HG03520 (cell line): ENCODE measurements around the gene IQSEC1.
"Not testable (repeated sequence)": the region's sequence is repeated elsewhere in the genome, so short reads cannot be mapped to it uniquely, and the experiment has no call there.

ENCODE experiments used
- ATAC-seq: cut with Tn5 transposase; IDR thresholded peaks from one replicate; pipeline ENCODE4 v1.9.1; 2021; ENCODE audit warnings: mild to moderate bottlenecking, moderate library complexity; ENCODE audit not compliant: unreplicated experiment

IQSEC1 gene

DNA sequence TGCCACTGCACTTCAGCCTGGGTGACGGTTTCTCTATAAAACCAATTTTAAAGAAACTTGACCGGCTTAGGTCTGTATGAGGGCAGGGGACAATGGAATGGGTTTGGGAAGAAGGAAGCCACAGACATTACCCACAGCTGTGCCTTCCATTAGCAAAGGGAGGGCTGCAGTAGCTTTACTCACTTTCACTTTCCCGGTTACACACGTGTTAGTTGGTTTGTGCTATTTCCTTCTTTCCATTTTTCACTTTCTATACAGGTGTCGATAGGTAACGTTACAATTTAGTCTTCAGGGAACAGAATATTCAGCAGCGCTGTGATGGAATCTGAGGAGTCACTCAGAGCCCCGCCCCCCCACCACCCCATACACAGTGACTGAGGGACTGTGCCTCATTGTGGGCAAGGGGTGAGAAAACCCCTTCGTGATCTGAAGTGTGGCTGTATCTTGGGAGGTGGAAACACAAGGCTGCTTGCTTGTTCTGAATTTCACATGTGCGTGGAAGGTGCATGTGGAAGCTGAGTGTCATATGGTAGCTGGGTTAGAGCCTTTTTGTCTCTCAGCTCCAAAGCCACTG lies 187.0 kb downstream of the IQSEC1 start:
- no peak for ATAC-seq

DNA sequence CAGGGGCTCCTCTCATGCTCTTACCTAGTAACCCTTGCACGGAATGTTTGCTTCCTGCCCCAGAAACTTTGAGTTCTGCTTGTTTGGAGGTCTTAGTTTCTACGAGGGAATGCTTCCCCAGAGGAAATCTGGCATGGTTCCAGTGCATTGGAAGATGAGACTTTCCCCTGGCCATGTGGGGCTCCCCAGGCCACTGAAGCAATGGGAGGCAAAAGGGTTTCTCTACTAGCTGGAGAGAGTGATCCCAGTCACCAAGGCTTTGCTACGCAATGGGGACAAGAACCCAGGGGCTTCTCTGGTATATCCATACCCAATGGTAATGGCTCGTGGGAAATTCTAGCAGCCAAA lies 187.7 kb downstream of the IQSEC1 start:
- ATAC-seq, result no peak

DNA sequence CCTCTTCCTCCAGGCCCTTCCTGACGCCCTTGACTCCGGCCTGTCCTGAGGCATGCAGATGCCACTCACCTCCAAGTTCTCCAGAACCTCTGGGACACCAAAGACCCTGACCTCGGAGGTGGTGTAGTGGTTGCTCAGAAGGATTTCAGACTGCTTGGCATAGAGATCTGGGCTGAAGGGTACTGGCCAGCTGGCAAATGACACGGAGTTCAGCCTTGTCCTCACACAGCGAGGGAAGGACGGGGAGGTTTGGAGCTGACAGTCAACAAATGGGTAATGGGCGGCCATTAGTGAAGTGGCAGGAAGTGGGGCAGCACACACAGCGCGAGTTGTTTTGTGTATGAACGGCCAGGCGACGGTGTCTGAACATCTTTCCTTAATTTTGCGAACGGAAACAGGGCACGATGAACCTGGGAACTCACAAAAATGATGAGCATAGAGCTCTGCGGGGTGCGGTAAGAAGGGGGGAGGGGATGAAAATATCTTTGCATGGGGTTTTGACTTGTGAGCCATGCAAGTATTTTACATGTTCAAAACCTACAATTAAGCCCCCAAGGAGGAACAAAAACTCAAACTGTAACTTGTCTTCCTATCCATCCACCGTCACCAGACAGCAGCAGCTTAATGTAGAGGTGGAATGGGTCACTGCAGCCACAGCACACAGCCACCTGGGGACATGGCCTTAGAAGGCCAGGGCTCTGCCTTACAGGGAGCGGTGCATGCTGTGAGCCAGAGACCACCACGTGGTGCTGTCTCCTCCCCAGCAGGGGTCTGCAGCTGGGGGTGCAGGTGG lies 188.2 kb downstream of the IQSEC1 start:
- ATAC-seq, result no peak

DNA sequence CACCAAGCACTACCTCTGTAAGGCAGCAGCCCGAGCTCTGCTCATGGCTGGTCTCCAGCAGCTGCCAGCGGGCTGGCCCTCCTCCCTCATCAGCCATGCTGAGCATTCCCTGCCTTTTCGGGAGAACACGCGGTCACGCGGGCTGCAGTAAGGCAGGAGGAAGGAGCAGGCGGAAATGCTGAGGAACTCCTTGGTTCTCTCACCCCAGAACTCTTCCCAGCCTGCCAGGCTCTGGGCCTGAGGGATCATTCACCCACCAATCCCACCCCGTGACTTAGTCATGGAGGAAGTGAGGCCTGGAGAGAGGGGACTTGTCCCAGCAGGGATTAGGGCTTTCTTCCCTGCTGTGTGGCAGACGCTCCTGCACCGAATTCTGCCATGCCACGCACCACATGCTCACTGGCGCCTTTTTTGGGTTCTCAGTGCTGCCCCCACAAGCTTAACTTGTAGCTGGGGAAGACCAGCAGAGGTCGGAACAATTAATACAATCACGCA lies 189.0 kb downstream of the IQSEC1 start:
- ATAC-seq, result no peak

DNA sequence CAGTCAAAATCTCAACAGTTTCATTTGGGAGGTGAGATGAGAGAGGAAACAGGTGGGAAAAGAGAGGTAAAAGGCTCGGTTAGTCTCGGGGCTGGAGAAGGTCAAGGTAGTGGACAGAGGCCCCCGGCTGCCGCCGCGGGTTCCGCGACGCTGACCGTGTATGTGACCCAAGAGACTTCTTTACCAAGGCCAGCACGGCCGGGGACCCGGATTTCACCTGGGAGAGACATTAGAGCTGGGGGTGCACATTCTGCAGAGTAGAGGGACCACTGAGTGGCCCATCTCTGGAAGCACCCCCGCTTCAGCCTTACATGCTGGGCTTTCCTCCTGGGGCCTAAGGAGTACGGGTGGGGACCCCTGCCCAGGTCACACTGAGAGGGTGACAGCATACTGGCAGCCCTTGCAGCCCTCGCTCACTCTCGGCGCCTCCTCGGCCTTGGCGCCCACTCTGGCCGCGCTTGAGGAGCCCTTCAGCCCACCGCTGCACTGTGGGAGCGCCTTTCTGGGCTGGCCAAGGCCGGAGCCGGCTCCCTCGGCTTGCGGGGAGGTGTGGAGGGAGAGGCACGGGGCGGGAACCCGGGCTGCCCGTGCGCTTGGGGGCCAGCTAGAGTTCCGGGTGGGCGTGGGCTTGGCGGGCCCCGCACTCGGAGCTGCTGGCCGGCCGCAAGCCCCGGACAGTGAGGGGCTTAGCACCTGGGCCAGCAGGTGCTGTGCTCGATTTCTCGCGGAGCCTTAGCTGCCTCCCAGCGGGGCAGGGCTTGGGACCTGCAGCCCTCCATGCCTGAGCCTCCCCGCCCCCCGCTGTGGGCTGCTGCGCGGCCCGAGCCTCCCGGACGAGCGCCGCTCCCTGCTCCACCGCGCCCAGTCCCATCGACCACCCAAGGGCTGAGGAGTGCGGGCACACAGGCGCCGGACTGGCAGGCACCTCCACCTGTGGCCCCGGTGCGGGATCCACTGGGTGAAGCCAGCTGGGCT lies 190.6 kb downstream of the IQSEC1 start:
- no peak for ATAC-seq

DNA sequence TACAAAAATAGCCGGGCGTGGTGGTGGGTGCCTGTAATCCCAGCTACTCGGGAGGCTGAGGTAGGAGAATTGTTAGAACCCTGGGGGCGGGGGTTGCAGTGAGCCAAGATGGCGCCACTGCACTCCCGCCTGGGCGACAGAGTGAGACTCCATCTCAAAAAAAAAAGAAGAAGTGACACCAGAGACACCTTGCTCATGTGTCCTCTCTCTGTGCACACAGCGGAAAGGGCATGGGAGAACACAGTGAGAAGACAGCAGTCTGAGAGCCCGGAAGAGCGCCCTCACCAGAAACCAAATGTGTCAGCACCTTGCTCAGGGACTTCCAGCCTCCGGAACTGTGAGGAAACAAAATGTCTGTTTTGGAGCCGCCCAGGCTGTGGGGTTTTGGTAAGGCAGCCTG lies 191.4 kb downstream of the IQSEC1 start:
- not testable (repeated sequence) for ATAC-seq

DNA sequence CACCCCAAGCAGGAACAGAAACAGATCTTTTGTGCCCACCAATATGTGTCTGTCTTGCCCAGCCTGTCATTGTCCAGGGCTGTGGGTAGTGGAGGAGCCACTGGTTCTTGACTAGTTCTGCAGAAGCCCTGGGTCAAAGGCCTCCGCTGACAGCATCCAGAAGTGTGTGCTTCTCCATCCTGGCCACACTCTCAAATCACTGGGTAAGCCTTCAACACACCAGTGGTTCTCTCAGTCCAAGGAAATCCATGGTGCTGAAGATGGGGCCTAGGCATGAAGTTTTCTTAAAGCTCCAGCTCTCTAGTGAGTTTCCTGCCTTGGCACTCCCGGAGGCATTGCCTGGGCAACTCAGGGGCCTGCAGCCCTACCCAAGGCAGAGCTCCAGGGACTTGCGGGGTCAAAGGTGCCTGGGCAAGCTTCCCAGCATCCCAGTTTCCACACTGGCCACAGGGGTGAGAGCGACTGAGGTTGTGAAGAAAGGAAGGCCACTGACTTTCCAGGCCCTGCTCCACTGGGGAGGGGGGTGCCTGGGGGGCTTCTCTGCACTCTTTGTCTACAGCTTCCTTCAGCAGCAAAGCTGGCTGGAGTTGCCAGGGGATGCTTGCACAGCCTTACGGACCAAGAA lies 193.9 kb downstream of the IQSEC1 start:
- no peak for ATAC-seq

DNA sequence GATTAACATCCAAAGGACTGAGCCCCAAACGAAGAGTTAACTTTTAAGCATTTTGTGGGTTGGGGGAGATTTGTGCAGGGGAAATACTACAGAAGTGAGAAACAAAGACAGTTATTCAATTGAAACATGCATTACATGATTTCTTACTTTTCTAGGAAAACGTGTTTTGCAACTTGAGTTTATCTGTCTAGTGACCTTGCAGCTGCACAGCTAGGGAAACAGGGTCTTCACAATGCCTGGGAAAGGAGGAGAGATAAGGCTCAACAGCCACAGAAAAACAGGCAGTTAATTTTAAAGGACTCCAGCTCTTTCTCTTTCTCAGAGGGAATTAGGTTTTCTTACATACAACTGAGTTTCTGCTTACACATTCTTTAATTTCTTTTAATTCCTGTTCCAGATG lies 194.5 kb downstream of the IQSEC1 start:
- not testable (repeated sequence) for ATAC-seq

DNA sequence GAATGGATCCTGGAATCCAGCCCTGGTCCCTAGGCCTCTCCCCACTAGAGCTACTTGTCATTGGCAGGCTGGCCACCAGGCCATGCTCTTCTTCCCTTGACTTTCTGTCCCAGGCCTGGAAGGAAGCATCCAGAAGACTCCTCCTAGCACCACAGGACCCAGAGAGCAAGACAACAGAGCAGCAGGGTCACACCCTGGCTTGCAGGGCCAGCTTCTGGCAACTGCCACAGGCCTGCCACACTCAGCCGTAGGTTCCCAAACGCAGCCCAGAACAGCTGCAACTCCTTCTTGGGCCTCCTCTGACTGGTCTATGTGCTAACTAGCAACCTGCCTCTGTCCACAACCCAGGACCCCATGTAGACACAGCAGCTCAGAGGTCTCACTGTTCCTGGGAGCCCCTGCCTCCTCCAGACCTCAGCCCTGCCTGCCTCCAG lies 195.1 kb downstream of the IQSEC1 start:
- ATAC-seq, result no peak

DNA sequence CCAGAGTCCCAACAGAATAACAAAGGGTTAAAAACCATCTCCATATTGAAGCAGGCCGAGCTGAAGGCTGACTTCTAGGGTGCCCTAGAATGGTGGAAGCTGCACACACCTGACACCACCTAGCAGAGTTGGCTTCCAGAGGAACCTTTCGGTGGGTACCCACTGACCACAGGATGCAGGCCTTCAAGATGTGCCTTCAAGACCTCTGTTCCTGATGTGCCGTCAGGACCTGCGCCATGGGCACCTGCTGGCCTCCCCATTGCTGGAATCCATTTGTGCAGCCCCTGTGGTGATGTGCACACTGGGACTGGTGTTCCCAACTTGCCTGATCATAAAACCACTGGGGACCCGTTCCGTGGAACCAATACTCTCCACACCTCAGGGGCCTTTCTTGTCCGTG lies 196.2 kb downstream of the IQSEC1 start:
- ATAC-seq, result no peak

DNA sequence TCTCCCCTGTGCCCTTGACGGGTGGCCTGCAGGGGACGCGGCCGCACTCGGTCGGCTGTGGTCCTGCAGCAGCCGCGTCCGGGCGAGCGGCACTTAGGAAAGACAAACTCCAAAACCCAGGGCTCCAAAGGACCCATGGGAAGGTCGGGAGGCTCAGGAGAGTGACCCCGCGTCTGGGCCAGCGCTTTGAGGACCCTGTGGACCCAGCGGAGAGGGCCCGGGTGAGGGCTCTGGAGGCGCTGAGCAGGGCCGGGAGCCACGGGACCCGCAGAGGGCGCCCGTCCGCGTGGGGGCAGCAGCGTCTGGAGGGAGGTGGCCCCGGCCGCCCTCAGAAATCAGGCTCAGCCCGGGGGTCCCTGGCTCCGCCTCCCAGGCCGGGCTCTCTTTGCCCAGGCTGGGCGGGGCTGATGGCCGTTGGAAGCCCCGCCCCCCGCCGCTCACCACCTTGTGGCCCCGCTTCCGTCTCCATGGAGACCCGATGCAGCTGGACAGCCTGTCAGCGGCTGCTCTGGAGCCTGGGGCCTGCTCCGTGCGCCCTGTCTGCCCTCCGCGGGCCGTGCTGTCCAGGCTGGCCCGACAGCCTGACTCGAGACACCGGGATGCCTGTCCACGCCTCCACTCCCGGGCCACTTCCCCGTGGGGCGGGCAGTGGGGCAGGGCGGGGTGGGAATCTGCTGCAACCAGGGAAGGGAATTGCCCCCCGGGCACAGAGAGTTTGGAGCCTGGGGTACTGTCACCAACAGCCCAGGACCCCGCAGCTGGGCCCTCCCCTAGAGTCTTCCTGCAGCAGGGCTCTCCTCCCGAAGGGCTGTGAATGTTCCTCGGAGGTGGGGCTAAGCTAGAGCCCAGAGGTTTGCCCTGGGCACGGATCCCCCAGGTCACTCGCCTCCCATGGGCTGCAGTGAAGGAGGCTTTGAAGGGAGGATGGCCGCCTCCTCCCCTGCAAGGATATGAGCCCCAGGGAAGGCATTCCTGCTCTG lies 197.1 kb downstream of the IQSEC1 start:
- ATAC-seq, result no peak

DNA sequence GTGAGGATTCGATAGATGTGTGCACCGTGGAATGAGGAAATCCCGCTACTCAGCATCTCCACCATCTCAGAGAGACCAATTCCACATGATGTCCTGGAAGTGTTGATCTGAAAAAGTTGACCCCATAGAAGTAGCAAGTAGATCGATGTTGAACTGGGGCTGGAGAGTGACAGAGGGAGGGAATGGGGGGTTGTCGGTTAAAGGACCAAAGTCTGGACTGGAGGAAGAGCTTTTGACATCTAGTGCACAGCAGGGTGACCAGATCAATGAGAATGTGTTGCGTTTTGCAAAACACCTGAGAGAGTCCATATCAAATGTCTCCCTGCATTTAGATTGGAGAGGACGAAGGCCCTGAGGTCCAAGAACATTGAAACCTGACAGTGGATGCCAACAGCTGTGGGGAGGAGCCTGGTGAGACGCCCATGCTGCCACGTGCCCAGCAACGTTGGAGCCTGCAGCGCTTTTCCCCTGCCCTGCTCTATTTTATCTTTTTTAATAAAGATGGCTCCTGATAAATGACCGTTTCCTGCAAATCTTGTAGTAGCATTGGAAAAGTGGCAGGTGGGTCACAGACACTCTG lies 201.7 kb downstream of the IQSEC1 start:
- ATAC-seq, result no peak

DNA sequence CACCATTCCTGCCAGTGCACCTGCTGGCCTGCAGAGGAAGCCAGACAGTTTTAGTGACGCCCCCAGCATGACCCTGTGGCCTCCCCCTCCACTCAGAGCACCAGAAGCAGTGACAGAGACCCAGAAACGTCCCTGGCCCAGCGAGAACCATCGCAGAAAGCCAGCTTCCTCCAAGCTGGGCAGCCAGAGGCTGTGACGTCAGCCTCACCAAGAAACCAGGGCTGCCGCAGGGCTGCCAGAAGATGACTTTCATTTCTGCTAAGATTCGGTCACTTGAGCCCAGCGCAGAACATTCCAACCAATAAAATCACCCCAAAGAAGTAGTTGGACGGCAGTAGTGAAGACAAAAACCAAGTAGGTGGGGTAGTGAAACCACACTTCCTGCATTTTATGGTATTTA lies 202.3 kb downstream of the IQSEC1 start:
- no peak for ATAC-seq

DNA sequence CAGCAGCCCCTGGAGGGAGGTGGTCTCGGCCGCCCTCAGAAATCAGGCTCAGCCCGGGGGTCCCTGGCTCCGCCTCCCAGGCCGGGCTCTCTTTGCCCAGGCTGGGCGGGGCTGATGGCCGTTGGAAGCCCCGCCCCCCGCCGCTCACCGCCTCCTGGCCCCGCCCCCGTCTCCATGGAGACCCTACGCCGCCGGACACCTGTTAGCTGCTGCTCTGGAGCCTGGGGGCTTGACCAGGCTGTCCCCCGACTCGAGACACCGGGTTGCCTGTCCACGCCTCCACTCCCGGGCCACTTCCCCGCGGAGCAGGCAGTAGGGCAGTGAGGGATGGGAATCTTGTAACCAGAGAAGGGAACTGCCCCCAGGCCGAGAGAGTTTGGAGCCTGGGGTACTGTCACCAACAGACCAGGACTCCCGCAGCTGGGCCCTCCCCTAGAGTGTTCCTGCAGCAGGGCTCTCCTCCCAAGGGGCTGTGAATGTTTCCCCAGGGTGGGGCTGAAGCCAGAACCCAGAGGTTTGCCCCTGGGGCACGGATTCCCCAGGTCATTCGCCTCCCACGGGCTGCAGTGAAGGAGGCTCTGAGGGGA lies 204.1 kb downstream of the IQSEC1 start:
- no peak for ATAC-seq

DNA sequence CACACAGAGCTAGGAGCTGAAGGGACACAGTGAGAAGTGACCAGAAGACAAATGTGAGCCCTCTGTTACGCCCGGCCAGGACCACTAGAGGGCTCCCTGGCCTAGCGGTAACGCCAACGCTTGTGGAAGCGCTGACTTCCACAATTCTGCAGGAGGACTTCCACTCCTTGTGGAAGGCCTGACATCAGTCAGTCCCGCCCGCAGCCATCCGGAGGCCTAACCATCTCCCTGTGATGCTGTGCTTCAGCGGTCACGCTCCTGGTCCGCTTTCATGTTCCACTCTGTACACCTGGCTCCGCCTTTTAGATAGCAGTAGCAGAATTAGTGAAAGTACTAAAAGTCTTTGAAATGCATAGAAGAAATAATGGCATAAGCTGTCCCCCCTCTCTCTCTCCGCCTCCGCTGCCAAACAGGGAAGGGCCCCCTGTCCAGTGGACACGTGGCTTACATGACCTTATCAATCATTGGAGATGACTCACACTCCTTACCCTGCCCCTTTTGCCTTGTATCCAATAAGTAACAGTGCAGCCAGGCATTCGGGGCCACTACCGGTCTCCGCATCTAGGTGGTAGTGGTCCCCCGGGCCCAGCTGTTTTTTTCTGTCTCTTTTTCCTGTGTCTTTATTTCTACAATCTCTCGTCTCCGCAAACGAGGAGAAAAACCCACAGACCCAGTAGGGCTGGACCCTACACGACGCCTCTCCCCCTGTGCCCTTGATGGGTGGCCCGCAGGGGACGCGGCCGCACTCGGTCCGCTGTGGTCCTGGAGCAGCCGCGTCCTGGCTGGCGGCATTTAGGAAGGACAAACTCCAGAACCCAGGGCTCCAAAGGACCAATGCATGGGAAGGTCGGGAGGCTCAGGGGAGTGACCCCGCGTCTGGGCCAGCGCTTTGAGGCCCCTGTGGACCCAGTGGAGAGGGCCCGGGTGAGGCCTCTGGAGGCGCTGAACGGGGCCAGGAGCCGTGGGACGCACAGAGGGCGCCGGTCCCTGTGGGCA lies 204.9 kb downstream of the IQSEC1 start:
- peak; percentile 44 for ATAC-seq

DNA sequence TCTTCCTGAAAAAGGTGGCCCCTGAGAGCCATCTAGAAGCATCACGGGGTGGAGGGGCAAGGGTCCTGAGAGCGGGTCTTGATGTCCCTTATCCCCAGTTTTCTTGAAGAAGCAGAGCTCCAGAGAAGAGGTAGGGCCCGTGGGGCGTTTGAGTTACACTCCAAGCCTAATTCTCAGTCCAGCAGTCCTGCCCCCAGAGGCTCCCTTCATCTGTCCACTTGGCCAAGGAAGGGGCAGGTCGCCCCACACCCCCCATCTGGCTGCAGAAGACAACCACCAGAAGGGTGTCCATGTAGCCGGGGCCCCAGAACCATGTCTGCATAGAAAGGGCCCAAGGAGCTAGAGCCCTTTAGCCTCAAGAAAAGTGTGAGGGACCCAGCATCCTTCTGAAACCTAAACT lies 206.4 kb downstream of the IQSEC1 start:
- ATAC-seq, result no peak

DNA sequence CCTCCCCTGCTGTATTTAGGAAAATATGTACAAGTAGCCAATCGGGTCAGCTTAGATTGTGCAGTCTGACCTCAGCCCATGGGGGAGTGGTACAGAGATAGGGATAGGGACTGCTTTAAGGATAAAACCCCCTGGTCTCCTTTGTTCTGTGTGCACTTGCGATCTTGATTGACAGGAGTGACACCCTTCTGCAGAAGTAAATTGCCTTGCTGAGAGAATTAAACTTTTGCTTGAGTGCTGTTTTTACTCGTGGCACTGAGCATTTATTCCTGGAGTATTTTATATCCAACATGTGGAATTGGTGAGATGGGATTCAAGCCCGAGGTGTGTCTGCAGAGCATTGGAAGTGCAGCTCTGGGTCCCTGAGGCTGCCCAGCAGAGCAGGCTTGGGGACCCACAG lies 208.0 kb downstream of the IQSEC1 start:
- no peak for ATAC-seq

DNA sequence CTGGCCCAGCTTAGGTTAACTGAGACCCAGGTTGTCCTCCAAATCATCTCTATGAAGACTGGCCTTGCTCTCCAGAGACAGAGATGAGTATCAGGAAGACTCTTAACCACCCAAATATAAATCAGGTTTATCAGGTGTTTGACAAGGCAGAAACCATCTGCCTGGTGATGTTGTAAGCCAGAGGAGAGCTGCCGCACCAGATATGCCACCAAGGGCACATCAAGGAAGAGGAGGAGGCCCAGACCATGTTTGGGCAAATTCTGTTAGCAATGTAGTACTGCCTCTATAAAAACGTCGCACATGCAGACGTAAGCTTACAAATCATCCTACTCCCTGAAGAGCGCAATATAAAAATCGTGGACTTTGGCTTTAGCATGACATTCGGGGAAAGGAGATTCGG lies 210.8 kb downstream of the IQSEC1 start:
- no peak for ATAC-seq
